ENCODE data around the gene CREBBP.

- no peak for TF ChIP-seq RXRA (IDR thresholded peaks at IDR 0.05; ENCODE audit: borderline replicate concordance, low read depth)
- TF ChIP-seq CTCF (IDR thresholded peaks at IDR 0.05) = no peak
- TF ChIP-seq EP300 (IDR thresholded peaks at IDR 0.05; ENCODE audit: borderline replicate concordance in 1 of 2, low read depth in 1 of 2, low read length in 1 of 2) = no peak
- TF ChIP-seq MAX (IDR thresholded peaks at IDR 0.05; ENCODE audit: low read depth) = no peak
Observed at GRCh38 chr16:3751878-3752277, 128.6 kb downstream of the CREBBP start.
